Neuron (in vitro differentiated cells): ENCODE results near the gene IPO13.

ENCODE experiments used
- H2AFZ ChIP-seq: one replicate; pipeline ENCODE4 v1.6.1; 2013; ENCODE audit warnings: low read depth, mild to moderate bottlenecking, inconsistent platforms, low read length, moderate library complexity
- H3K27me3 ChIP-seq: one replicate; pipeline ENCODE4 v1.6.1; 2013; ENCODE audit warnings: low read length; ENCODE audit not compliant: insufficient read depth
- H3K36me3 ChIP-seq: one replicate; pipeline ENCODE4 v1.6.1; 2013; ENCODE audit warnings: low read length; ENCODE audit not compliant: insufficient read depth
- H3K4me1 ChIP-seq: one replicate; pipeline ENCODE4 v1.6.1; 2013; ENCODE audit warnings: low read length; ENCODE audit not compliant: insufficient read depth
- H3K4me3 ChIP-seq: 2 replicates; pipeline ENCODE4 v1.5.1; 2013; ENCODE audit warnings: mild to moderate bottlenecking, low read length, moderate library complexity
- H3K9me3 ChIP-seq: one replicate; pipeline ENCODE4 v1.6.1; 2013; ENCODE audit warnings: low read length

IPO13 gene

DNA sequence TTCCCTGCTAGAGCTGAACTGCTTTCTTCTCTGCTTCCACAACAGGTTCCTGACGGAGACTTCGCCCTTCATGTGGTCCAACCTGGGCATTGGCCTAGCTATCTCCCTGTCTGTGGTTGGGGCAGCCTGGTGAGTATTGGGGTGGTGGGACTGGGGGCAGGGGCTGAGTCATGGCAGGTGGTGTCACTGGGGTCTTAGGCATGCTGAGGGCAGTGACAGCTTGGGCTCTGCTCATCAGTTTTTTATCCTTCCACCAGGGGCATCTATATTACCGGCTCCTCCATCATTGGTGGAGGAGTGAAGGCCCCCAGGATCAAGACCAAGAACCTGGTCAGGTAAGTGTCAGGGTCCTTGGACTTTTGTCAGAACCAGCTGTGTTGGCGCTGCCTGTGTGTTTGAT lies 29.3 kb downstream of the IPO13 start:
- Histone ChIP-seq H2AFZ (no peak overlapping the region), H3K4me3 (peak overlapping the region; percentile 72), H3K27me3 (no peaks in the 10 kb centered on the region), H3K9me3 (no peaks in the 10 kb centered on the region), H3K36me3 (peaks cover 20% of the 10 kb centered on the region), H3K4me1 (peaks cover 53% of the 10 kb centered on the region)

- Histone ChIP-seq H3K36me3 (peaks cover 26% of the 10 kb centered on the region), H2AFZ (no peak overlapping the region), H3K4me1 (peaks cover 53% of the 10 kb centered on the region), H3K4me3 (no peak overlapping the region), H3K27me3 (no peaks in the 10 kb centered on the region), H3K9me3 (no peaks in the 10 kb centered on the region)
Measured at GRCh38 chr1:43976890-43977289, 30.1 kb downstream of the IPO13 start.

- H3K4me1 ChIP-seq: peaks cover 53% of the 10 kb centered on the region
- H3K36me3 ChIP-seq: peaks cover 31% of the 10 kb centered on the region
- no peak overlapping the region for H2AFZ ChIP-seq
- no peaks in the 10 kb centered on the region for H3K27me3 ChIP-seq
- peak overlapping the region; percentile 76 for H3K4me3 ChIP-seq
- no peaks in the 10 kb centered on the region for H3K9me3 ChIP-seq
Measured at GRCh38 chr1:43977376-43978263, 30.9 kb downstream of the IPO13 start.

DNA sequence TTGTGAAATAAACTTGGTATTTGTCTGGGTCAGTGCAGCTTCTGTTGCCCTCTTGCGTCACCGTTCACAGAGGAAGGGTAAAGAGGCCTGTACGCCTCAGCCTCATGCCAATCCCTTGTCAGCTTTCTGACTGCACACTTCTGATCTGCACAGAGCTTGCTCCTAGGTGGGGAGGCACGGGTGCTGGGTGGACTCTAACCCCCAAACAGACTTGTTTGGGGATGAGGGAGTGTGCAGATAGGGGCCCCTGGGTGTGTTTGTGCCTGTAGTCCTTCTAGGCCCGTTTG lies 31.5 kb downstream of the IPO13 start:
- H3K27me3 ChIP-seq: no peaks in the 10 kb centered on the region
- peak overlapping the region; percentile 76 for H3K4me3 ChIP-seq
- no peak overlapping the region for H2AFZ ChIP-seq
- H3K9me3 ChIP-seq: no peaks in the 10 kb centered on the region
- peaks cover 53% of the 10 kb centered on the region for H3K4me1 ChIP-seq
- H3K36me3 ChIP-seq: peaks cover 37% of the 10 kb centered on the region

- Histone ChIP-seq H2AFZ (peak within 1 kb of the TSS; percentile 23), H3K4me1 (peaks cover 53% of the 10 kb centered on the region), H3K4me3 (peak within 1 kb of the TSS; percentile 76), H3K27me3 (no peaks in the 10 kb centered on the region), H3K36me3 (peaks cover 41% of the 10 kb centered on the region), H3K9me3 (no peaks in the 10 kb centered on the region)
Measured at GRCh38 chr1:43978551-43979260, 32.0 kb downstream of the IPO13 start, which contains the start of gene B4GALT2. TSS of gene B4GALT2 (plus strand) at chr1:43979210. CDS start at chr1:43981161, 1,951 bp downstream.

- Histone ChIP-seq H2AFZ (no peak overlapping the region), H3K4me1 (peaks cover 50% of the 10 kb centered on the region), H3K36me3 (peaks cover 45% of the 10 kb centered on the region), H3K9me3 (no peaks in the 10 kb centered on the region), H3K4me3 (peak overlapping the region; percentile 76), H3K27me3 (no peaks in the 10 kb centered on the region)
Measured at GRCh38 chr1:43979261-43979527, 32.4 kb downstream of the IPO13 start.

DNA sequence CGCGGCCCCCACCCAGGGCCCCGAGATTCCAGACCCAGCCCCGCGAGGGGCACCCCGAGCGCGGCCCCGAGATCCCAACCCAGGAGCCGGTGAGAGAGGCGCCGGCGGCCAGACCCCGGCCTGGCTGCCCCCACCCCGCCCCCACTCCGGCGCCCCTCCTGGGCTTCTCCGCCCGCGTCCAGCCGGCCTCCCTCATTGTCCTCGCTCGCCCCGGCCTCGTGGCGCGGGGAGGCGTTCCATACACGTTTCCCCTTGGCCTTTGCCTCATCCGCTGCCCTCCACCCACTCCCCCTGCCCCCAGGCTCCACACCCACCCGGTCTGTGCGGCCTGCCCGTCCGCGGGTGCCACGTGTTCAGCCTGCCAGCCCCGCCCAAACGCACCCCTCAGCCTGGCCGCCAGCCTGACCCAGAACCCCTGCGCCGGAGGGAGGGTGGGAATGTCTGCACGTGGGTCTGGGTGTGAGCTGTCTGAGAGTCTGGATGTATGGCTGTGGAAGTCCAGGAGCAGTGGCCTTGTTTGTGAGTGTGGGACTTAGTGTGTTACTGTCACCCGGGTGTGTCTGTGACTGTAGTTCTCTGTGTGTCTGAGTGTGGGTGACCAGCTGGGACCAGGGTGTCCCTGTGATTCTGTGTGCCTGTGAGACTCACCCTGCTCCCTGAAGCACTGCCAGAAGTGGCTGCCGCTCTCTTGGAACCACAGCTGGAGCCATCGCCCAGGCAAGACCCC lies 32.9 kb downstream of the IPO13 start:
- peaks cover 46% of the 10 kb centered on the region for H3K4me1 ChIP-seq
- H3K36me3 ChIP-seq: peaks cover 50% of the 10 kb centered on the region
- H3K9me3 ChIP-seq: no peaks in the 10 kb centered on the region
- no peaks in the 10 kb centered on the region for H3K27me3 ChIP-seq
- H2AFZ ChIP-seq: peak overlapping the region; percentile 23
- peak overlapping the region; percentile 76 for H3K4me3 ChIP-seq

- H3K27me3 ChIP-seq: no peaks in the 10 kb centered on the region
- H3K4me3 ChIP-seq: peak overlapping the region; percentile 76
- H2AFZ ChIP-seq: no peak overlapping the region
- H3K36me3 ChIP-seq: peaks cover 56% of the 10 kb centered on the region
- H3K9me3 ChIP-seq: no peaks in the 10 kb centered on the region
- peaks cover 44% of the 10 kb centered on the region for H3K4me1 ChIP-seq
Measured at GRCh38 chr1:43980255-43981134, 33.7 kb downstream of the IPO13 start.

GRCh38 chr1:43981135-43981491 lies 34.4 kb downstream of the IPO13 start:
- H3K27me3 ChIP-seq: no peaks in the 10 kb centered on the region
- H3K4me1 ChIP-seq: peaks cover 38% of the 10 kb centered on the region
- no peaks in the 10 kb centered on the region for H3K9me3 ChIP-seq
- no peak overlapping the region for H3K4me3 ChIP-seq
- H2AFZ ChIP-seq: no peak overlapping the region
- peaks cover 62% of the 10 kb centered on the region for H3K36me3 ChIP-seq

DNA sequence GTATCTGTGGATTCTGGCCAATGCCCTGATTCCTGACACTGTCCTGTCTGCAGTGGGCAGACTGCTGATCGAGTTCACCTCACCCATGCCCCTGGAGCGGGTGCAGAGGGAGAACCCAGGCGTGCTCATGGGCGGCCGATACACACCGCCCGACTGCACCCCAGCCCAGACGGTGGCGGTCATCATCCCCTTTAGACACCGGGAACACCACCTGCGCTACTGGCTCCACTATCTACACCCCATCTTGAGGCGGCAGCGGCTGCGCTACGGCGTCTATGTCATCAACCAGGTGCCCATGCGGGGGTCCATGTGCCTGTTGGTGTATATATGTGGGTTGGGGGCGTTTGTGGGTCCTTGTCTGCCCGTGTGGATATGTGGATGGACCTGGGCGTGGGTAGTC lies 34.9 kb downstream of the IPO13 start:
- Histone ChIP-seq H3K27me3 (no peaks in the 10 kb centered on the region), H3K4me3 (no peak overlapping the region), H3K36me3 (peaks cover 61% of the 10 kb centered on the region)

DNA sequence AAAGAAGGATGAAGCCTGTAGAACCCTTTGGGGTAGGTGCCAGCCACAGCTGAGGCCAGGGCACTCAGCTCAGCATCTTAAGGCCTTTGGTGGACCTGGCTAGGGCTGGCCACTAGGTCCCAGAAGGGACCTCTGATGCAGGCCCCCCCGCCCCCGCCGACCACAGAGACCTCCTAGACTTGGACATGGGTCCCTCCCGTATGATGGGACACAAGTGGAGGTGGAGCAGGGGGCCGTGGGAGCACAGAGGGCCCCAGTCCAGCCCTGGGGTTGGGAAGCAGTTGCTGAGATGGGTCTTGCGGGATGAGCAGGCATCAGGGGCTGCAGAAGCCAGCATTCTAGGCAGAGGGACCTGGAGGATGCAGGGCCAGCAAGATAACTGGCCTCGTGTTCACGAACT lies 35.5 kb downstream of the IPO13 start:
- no peak overlapping the region for H2AFZ ChIP-seq
- H3K27me3 ChIP-seq: no peaks in the 10 kb centered on the region
- H3K4me3 ChIP-seq: no peak overlapping the region
- H3K9me3 ChIP-seq: no peaks in the 10 kb centered on the region
- H3K4me1 ChIP-seq: peaks cover 28% of the 10 kb centered on the region
- H3K36me3 ChIP-seq: peaks cover 55% of the 10 kb centered on the region

More for the DNA sequence above, 34.9 kb downstream of the IPO13 start:
- Histone ChIP-seq H3K9me3 (no peaks in the 10 kb centered on the region), H2AFZ (no peak overlapping the region), H3K4me1 (peaks cover 33% of the 10 kb centered on the region)

DNA sequence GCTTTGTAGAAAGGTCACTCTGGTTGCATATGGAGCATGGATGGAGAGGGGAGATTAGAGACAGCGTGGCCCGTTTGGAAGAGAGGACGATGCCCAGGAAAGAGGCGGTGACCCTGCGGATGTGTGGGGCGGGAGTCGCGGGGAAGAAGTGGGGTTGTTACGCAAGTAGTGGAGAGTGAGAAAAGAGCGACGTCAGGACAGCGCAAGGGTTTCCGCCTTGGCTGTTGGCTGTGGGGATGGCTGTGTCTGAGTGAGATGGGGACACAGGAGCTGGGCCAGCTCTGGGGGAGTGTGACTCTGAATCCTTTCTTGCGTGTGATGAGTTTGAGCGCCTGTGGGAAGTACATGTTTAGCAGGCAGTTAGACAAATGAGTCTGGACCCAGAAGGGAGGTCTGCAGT lies 36.1 kb downstream of the IPO13 start:
- Histone ChIP-seq H3K9me3 (no peaks in the 10 kb centered on the region), H2AFZ (no peak overlapping the region), H3K4me1 (peaks cover 24% of the 10 kb centered on the region), H3K36me3 (peaks cover 49% of the 10 kb centered on the region), H3K4me3 (no peak overlapping the region), H3K27me3 (no peaks in the 10 kb centered on the region)
